ENCODE data around the gene TM4SF4.

TM4SF4 gene

GRCh38 chr3:149455989-149456388 is 18.5 kb upstream of the TM4SF4 start:
- no peak for DNase-seq

- no peak for DNase-seq
These were observed 14.9 kb upstream of the TM4SF4 start for GRCh38 chr3:149459491-149460059.

GRCh38 chr3:149460117-149460516 is 14.4 kb upstream of the TM4SF4 start:
- peak; percentile 42 for DNase-seq

- DNase-seq: no peak
These were observed 12.4 kb upstream of the TM4SF4 start for GRCh38 chr3:149462051-149462450.

GRCh38 chr3:149462581-149463011 is 11.9 kb upstream of the TM4SF4 start:
- DNase-seq: no peak

GRCh38 chr3:149463921-149464320 is 10.6 kb upstream of the TM4SF4 start:
- DNase-seq: no peak

GRCh38 chr3:149464542-149465328 is 9.8 kb upstream of the TM4SF4 start:
- DNase-seq: no peak

- DNase-seq: no peak
These were observed 9.1 kb upstream of the TM4SF4 start for GRCh38 chr3:149465351-149465883.

- DNase-seq: no peak
These were observed 8.3 kb upstream of the TM4SF4 start for GRCh38 chr3:149466192-149466591.

- no peak for DNase-seq
These were observed 5.8 kb upstream of the TM4SF4 start for GRCh38 chr3:149468504-149469212.

GRCh38 chr3:149470381-149470780 is 4.1 kb upstream of the TM4SF4 start:
- DNase-seq: no peak

GRCh38 chr3:149472030-149472797 is 2.3 kb upstream of the TM4SF4 start:
- DNase-seq: peak; percentile 52

GRCh38 chr3:149473357-149474249 is 894 bp upstream of the TM4SF4 start:
- peak; percentile 73 for DNase-seq

- no peak for DNase-seq
These were observed 1.1 kb downstream of the TM4SF4 start for GRCh38 chr3:149475451-149476060.

- no peak for DNase-seq
These were observed 1.7 kb downstream of the TM4SF4 start for GRCh38 chr3:149476225-149476624.

GRCh38 chr3:149479621-149480325 is 5.3 kb downstream of the TM4SF4 start:
- DNase-seq: no peak

GRCh38 chr3:149480326-149481017 is 6.0 kb downstream of the TM4SF4 start:
- peak; percentile 81 for DNase-seq

GRCh38 chr3:149481056-149481455 is 6.6 kb downstream of the TM4SF4 start:
- no peak for DNase-seq

- DNase-seq: no peak
These were observed 7.0 kb downstream of the TM4SF4 start for GRCh38 chr3:149481491-149481890.

GRCh38 chr3:149486726-149487125 is 12.2 kb downstream of the TM4SF4 start:
- DNase-seq: no peak
